ENCODE results near the gene HIVEP2. TPM values are rescaled to one million over a fixed set of nuclear protein-coding genes. Genes with fewer than 3 reads are reported as not detected.
"Not testable (repeated sequence)": the region's sequence is repeated elsewhere in the genome, so short reads cannot be mapped to it uniquely, and the experiment has no call there.

The HIVEP2 gene
- total and polyA plus RNA-seq, 7 experiments from 2014 or later, result 12.2 to 92.1 (median 51.5) TPM

DNA sequence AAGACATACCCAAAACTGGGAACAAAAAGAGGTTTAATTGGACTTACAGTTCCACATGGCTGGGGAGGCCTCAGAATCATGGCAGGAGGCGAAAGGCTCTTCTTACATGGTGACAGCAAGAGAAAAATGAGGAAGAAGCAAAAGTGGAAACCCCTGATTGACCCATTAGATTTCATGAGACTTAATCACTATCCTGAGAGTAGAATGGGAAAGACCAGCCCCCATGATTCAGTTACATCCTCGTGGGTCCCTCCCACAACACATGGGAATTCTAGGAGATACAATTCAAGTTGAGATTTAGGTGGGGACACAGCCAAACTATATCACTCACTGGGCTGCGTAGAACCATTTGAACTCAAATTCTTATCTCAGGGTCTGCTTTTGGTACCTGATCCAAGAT lies 26.0 kb upstream of the HIVEP2 start:
- intact Hi-C loops (cut with micrococcal nuclease); H3K4me1 Mint-ChIP-seq; H3K9me3 ChIP-seq (ENCODE audit: control insufficient read depth in 2 of 3, low read length in 3 of 3); H3K9me3 Mint-ChIP-seq; H3K36me3 ChIP-seq (ENCODE audit: control insufficient read depth in 2 of 3, insufficient read depth in 3 of 3, low read length in 3 of 3); H3K27ac Mint-ChIP-seq; ATAC-seq; POLR2A ChIA-PET; H3K4me3 ChIP-seq (ENCODE audit: low read length); H3K27ac ChIP-seq (ENCODE audit: low read depth, low read length); H3K36me3 Mint-ChIP-seq; H3K27me3 ChIP-seq (ENCODE audit: control insufficient read depth in 2 of 2, insufficient read depth in 2 of 2, low read length in 2 of 2); H3K4me1 ChIP-seq (ENCODE audit: control insufficient read depth in 2 of 2, insufficient read depth in 2 of 2, low read length in 2 of 2); H3K4me3 Mint-ChIP-seq; CTCF ChIA-PET; H3K27me3 Mint-ChIP-seq; DNase-seq: not testable (repeated sequence)

DNA sequence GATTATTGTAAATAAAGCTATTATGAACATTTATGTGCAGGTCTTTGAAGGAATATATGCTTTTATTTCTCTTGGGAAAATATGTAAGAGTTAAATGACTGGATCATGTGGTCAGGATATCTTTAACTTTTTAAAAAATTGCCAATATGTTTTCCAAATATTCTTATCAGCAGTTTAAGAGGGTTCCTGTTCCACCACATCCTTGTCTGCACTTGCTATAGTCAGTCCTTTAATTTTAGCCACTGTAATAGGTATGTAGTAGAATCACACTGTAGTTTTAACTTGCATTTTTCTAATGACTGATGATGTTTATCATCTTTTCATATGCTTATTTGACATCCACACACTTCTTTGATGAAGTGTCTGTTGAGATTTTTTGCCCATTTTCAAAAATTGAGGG lies 23.6 kb upstream of the HIVEP2 start:
- H3K4me3 Mint-ChIP-seq, result no peak overlapping the region
- no peak overlapping the region for H3K27ac Mint-ChIP-seq
- Histone ChIP-seq H3K27ac (ENCODE audit: low read depth, low read length) (no peak overlapping the region), H3K4me1 (ENCODE audit: control insufficient read depth in 2 of 2, insufficient read depth in 2 of 2, low read length in 2 of 2) (no peaks in the 10 kb centered on the region), H3K9me3 (ENCODE audit: control insufficient read depth in 2 of 3, low read length in 3 of 3) (no peaks in the 10 kb centered on the region), H3K4me3 (ENCODE audit: low read length) (no peak overlapping the region), H3K27me3 (ENCODE audit: control insufficient read depth in 2 of 2, insufficient read depth in 2 of 2, low read length in 2 of 2) (no peaks in the 10 kb centered on the region), H3K36me3 (ENCODE audit: control insufficient read depth in 2 of 3, insufficient read depth in 3 of 3, low read length in 3 of 3) (no peaks in the 10 kb centered on the region)
- H3K4me1 Mint-ChIP-seq, result peaks cover 0 to 1% (median 0%) of the 10 kb centered on the region in 7 donors
- H3K36me3 Mint-ChIP-seq, result peaks cover 0 to 6% (median 2%) of the 10 kb centered on the region in 5 donors
- no peaks in the 10 kb centered on the region for H3K27me3 Mint-ChIP-seq
- ATAC-seq, result no peak
- intact Hi-C loops (cut with micrococcal nuclease), result no loop called here
- peaks cover 0 to 2% (median 0%) of the 10 kb centered on the region in 11 donors for H3K9me3 Mint-ChIP-seq
- no peak for DNase-seq
- ChIA-PET CTCF (no interaction called here), POLR2A (no interaction called here)

DNA sequence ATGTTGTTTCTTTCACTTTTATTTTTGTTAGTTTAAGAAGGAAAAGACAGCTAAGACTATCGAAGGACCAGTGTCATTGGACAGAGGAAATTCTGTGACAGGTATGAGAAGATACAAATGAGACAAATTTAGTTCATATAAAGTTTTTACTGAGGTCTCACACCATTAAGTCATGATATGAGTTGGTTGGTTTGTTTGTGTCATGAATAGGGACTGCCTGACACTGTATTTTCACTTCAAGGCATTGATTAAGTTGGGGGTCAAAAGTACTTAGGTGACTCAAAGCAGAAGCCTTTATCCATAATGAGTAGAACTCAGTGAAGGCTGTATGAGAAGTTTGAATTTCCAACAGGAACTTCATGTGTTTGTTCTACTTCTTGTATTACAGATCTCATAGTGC lies 21.3 kb upstream of the HIVEP2 start:
- POLR2A ChIA-PET, result no interaction called here
- intact Hi-C loops (cut with micrococcal nuclease), result no loop called here

DNA sequence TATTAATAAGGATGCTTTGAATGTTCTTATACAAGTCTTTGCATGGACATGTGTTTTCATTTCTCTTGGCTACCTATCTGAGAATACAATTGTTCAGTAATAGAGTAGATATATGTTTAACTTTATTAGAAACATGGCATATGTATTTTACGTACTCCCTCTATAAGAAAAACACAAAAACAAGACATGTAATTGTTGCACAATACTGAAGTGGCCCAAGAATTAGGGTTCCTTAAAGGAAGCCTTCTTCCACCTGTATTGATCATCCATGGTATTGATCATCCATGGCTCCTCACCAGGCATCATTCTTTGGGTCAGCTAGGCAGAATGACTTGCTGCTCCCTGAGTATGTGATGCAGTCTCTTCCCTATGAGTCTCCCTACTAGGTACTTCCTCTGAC lies 20.2 kb upstream of the HIVEP2 start:
- ATAC-seq (no peak), DNase-seq (no peak)
- Histone ChIP-seq H3K4me3 (ENCODE audit: low read length) (no peak overlapping the region), H3K4me1 (ENCODE audit: control insufficient read depth in 2 of 2, insufficient read depth in 2 of 2, low read length in 2 of 2) (no peaks in the 10 kb centered on the region), H3K27ac (ENCODE audit: low read depth, low read length) (no peak overlapping the region), H3K9me3 (ENCODE audit: control insufficient read depth in 2 of 3, low read length in 3 of 3) (no peaks in the 10 kb centered on the region), H3K27me3 (ENCODE audit: control insufficient read depth in 2 of 2, insufficient read depth in 2 of 2, low read length in 2 of 2) (no peaks in the 10 kb centered on the region), H3K36me3 (ENCODE audit: control insufficient read depth in 2 of 3, insufficient read depth in 3 of 3, low read length in 3 of 3) (no peaks in the 10 kb centered on the region)
- peaks cover 0 to 12% (median 8%) of the 10 kb centered on the region in 5 donors for H3K36me3 Mint-ChIP-seq
- H3K9me3 Mint-ChIP-seq, result peaks cover 0 to 9% (median 5%) of the 10 kb centered on the region in 11 donors
- intact Hi-C loops (cut with micrococcal nuclease), result no loop called here
- H3K4me3 Mint-ChIP-seq, result no peak overlapping the region
- no peaks in the 10 kb centered on the region for H3K27me3 Mint-ChIP-seq
- H3K27ac Mint-ChIP-seq, result no peak overlapping the region
- H3K4me1 Mint-ChIP-seq, result peaks cover 0 to 1% (median 0%) of the 10 kb centered on the region in 7 donors
- ChIA-PET CTCF (no interaction called here), POLR2A (no interaction called here)

More for the DNA sequence above, 21.3 kb upstream of the HIVEP2 start:
- H3K4me1 ChIP-seq (ENCODE audit: control insufficient read depth in 2 of 2, insufficient read depth in 2 of 2, low read length in 2 of 2), result no peaks in the 10 kb centered on the region
- Mint-ChIP-seq H3K27me3 (no peaks in the 10 kb centered on the region), H3K4me3 (no peak overlapping the region), H3K9me3 (peaks cover 0 to 2% (median 0%) of the 10 kb centered on the region in 11 donors), H3K27ac (peak overlapping the region in 1 of 9 donors; percentile 1), H3K4me1 (peaks cover 0 to 1% (median 0%) of the 10 kb centered on the region in 7 donors), H3K36me3 (peaks cover 0 to 6% (median 2%) of the 10 kb centered on the region in 5 donors)
- no peaks in the 10 kb centered on the region for H3K27me3 ChIP-seq (ENCODE audit: control insufficient read depth in 2 of 2, insufficient read depth in 2 of 2, low read length in 2 of 2)
- no peak overlapping the region for H3K4me3 ChIP-seq (ENCODE audit: low read length)
- CTCF ChIA-PET, result no interaction called here
- H3K9me3 ChIP-seq (ENCODE audit: control insufficient read depth in 2 of 3, low read length in 3 of 3), result no peaks in the 10 kb centered on the region
- H3K27ac ChIP-seq (ENCODE audit: low read depth, low read length), result no peak overlapping the region
- no peaks in the 10 kb centered on the region for H3K36me3 ChIP-seq (ENCODE audit: control insufficient read depth in 2 of 3, insufficient read depth in 3 of 3, low read length in 3 of 3)
- no peak for DNase-seq
- ATAC-seq, result no peak

DNA sequence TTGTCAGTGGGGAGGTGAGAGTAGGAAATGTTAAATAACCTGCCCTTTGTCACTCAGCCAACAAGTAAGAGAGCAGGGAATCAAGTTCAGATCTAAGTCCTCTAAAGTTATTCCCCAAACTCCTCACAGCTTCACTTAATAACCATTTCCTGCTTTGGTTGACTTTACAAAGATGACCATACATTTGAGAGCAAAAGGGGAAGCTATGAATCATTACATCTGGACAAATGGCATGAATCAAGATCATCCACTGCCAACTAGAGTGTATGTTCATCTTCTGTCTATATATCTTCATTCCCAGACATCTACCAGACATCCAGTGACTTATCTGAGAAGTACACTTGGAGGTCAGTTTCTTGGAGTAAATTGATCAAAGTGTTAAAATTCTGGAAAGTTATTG lies 15.1 kb upstream of the HIVEP2 start:
- Mint-ChIP-seq H3K27ac (no peak overlapping the region), H3K27me3 (no peaks in the 10 kb centered on the region), H3K36me3 (peaks cover 0 to 12% (median 7%) of the 10 kb centered on the region in 5 donors), H3K9me3 (peaks cover 0 to 11% (median 5%) of the 10 kb centered on the region in 11 donors), H3K4me1 (no peaks in the 10 kb centered on the region), H3K4me3 (no peak overlapping the region)
- H3K36me3 ChIP-seq (ENCODE audit: control insufficient read depth in 2 of 3, insufficient read depth in 3 of 3, low read length in 3 of 3), result no peaks in the 10 kb centered on the region
- no peaks in the 10 kb centered on the region for H3K9me3 ChIP-seq (ENCODE audit: control insufficient read depth in 2 of 3, low read length in 3 of 3)
- intact Hi-C loops (cut with micrococcal nuclease), result no loop called here
- H3K4me3 ChIP-seq (ENCODE audit: low read length), result no peak overlapping the region
- ATAC-seq (peak; percentile 57), DNase-seq (no peak)
- no peaks in the 10 kb centered on the region for H3K27me3 ChIP-seq (ENCODE audit: control insufficient read depth in 2 of 2, insufficient read depth in 2 of 2, low read length in 2 of 2)
- POLR2A ChIA-PET, result no interaction called here
- CTCF ChIA-PET, result interaction anchor here (1.0 kb wide), 1 partner anchor 468 kb away, joined by 3 read pairs; no protein-coding TSS in a partner anchor
- no peaks in the 10 kb centered on the region for H3K4me1 ChIP-seq (ENCODE audit: control insufficient read depth in 2 of 2, insufficient read depth in 2 of 2, low read length in 2 of 2)
- no peak overlapping the region for H3K27ac ChIP-seq (ENCODE audit: low read depth, low read length)

DNA sequence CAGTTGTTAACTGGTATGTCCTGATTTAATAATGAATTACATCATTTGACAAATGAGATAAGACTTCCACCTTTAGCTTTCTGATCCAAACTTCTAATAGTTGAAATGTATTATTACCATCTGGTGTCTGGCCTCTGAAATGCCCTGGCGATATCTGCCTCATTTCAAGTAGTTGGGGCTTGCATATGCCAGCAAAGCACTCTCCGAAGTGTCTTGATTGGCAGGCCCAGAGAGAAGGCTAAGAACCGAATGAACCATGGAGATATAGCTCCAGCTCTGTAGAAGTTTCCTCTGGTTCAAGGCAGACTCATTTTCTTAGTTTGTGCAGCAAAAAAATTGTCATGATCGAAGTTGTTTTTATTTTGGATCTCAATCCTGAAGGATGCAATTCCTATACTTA lies 13.4 kb upstream of the HIVEP2 start:
- DNase-seq, result no peak
- H3K27ac ChIP-seq (ENCODE audit: low read depth, low read length), result no peak overlapping the region
- POLR2A ChIA-PET, result interaction anchor here (0.7 kb wide), 1 partner anchor 434 kb away, joined by 3 read pairs; no protein-coding TSS in a partner anchor
- no peaks in the 10 kb centered on the region for H3K36me3 ChIP-seq (ENCODE audit: control insufficient read depth in 2 of 3, insufficient read depth in 3 of 3, low read length in 3 of 3)
- peaks cover 0 to 5% (median 2%) of the 10 kb centered on the region in 7 donors for H3K4me1 Mint-ChIP-seq
- no peaks in the 10 kb centered on the region for H3K4me1 ChIP-seq (ENCODE audit: control insufficient read depth in 2 of 2, insufficient read depth in 2 of 2, low read length in 2 of 2)
- peaks cover 0 to 12% (median 7%) of the 10 kb centered on the region in 5 donors for H3K36me3 Mint-ChIP-seq
- intact Hi-C loops (cut with micrococcal nuclease), result no loop called here
- H3K4me3 ChIP-seq (ENCODE audit: low read length), result no peak overlapping the region
- no peak for ATAC-seq
- peak overlapping the region in 1 of 9 donors; percentile 37 for H3K27ac Mint-ChIP-seq
- CTCF ChIA-PET, result interaction anchor here (1.5 to 2.9 kb wide), 2 partner anchors 265 to 484 kb away, joined by 4 to 11 read pairs; no protein-coding TSS in a partner anchor
- no peaks in the 10 kb centered on the region for H3K27me3 Mint-ChIP-seq
- H3K9me3 ChIP-seq (ENCODE audit: control insufficient read depth in 2 of 3, low read length in 3 of 3), result no peaks in the 10 kb centered on the region
- H3K27me3 ChIP-seq (ENCODE audit: control insufficient read depth in 2 of 2, insufficient read depth in 2 of 2, low read length in 2 of 2), result no peaks in the 10 kb centered on the region
- peaks cover 0 to 11% (median 5%) of the 10 kb centered on the region in 11 donors for H3K9me3 Mint-ChIP-seq
- no peak overlapping the region for H3K4me3 Mint-ChIP-seq

DNA sequence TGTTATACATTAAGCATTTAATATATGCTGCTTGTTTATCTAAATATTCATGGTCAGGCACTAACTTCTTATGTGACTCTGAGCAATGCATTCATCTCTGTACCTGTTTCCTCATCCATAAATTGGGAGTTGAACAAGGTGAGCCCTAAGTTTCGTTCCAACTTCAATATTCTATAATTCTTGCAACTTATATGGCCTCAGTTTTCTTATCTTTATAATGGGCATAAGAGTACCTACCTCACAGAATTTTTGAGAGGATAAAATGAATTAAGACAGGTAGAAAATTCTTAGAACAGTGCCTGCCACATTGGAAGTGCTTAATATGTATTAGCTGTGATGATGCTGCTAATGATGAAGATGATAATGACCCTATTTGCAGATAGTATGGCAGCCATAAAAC lies 11.8 kb upstream of the HIVEP2 start:
- Mint-ChIP-seq H3K9me3 (peaks cover 0 to 11% (median 5%) of the 10 kb centered on the region in 11 donors), H3K4me1 (peaks cover 8 to 21% (median 18%) of the 10 kb centered on the region in 7 donors), H3K4me3 (no peak overlapping the region), H3K36me3 (peaks cover 0 to 12% (median 7%) of the 10 kb centered on the region in 5 donors), H3K27me3 (no peaks in the 10 kb centered on the region), H3K27ac (no peak overlapping the region)
- Histone ChIP-seq H3K27me3 (ENCODE audit: control insufficient read depth in 2 of 2, insufficient read depth in 2 of 2, low read length in 2 of 2) (no peaks in the 10 kb centered on the region), H3K4me1 (ENCODE audit: control insufficient read depth in 2 of 2, insufficient read depth in 2 of 2, low read length in 2 of 2) (no peaks in the 10 kb centered on the region), H3K36me3 (ENCODE audit: control insufficient read depth in 2 of 3, insufficient read depth in 3 of 3, low read length in 3 of 3) (no peaks in the 10 kb centered on the region), H3K9me3 (ENCODE audit: control insufficient read depth in 2 of 3, low read length in 3 of 3) (no peaks in the 10 kb centered on the region), H3K27ac (ENCODE audit: low read depth, low read length) (no peak overlapping the region), H3K4me3 (ENCODE audit: low read length) (no peak overlapping the region)
- intact Hi-C loops (cut with micrococcal nuclease), result no loop called here
- POLR2A ChIA-PET, result interaction anchor here (0.6 kb wide), 1 partner anchor 318 kb away, joined by 3 read pairs; no protein-coding TSS in a partner anchor
- CTCF ChIA-PET, result interaction anchor here (1.5 to 2.9 kb wide), 2 partner anchors 264 to 482 kb away, joined by 4 to 11 read pairs; no protein-coding TSS in a partner anchor
- ATAC-seq (no peak), DNase-seq (no peak)

Measured in naive thymus-derived CD4-positive, alpha-beta T cell (primary cell).